Neutrophil (primary cell): Measurements from ENCODE around the gene STX8.

Experiments used
- H3K27ac ChIP-seq: fragments of 200-600 bp; sonication (generic); 2 replicates; pipeline ENCODE4 v1.5.1; 2016; ENCODE audit warnings: mild to moderate bottlenecking, moderate library complexity
- H3K27me3 ChIP-seq: fragments of 200-600 bp; sonication (generic); 2 replicates; pipeline ENCODE4 v1.6.0; 2016; ENCODE audit warnings: mild to moderate bottlenecking
- H3K36me3 ChIP-seq: fragments of 200-600 bp; sonication (generic); 2 replicates; pipeline ENCODE4 v1.5.1; 2017
- H3K4me1 ChIP-seq, 2 experiments: fragments of 200-600 bp in 1 of 2; sonication (generic) in 1 of 2; 1 replicate in 1 of 2; 2 replicates in 1 of 2; pipeline versions ENCODE4 v1.5.1 to v1.6.1; 2013 to 2016; ENCODE audit warnings: low read depth in 1 of 2, low read length in 1 of 2, mild to moderate bottlenecking in 1 of 2, moderate library complexity in 1 of 2; ENCODE audit not compliant: control insufficient read depth in 1 of 2, insufficient read depth in 1 of 2
- H3K4me3 ChIP-seq, 2 experiments: fragments of 200-600 bp in 1 of 2; sonication (generic) in 1 of 2; 1 replicate in 1 of 2; 2 replicates in 1 of 2; pipeline ENCODE4 v1.5.1; 2013 to 2016; ENCODE audit warnings: low read depth in 1 of 2, low read length in 1 of 2, mild to moderate bottlenecking in 1 of 2, moderate library complexity in 1 of 2
- H3K9me3 ChIP-seq: fragments of 200-600 bp; sonication (generic); 2 replicates; pipeline ENCODE4 v1.5.1; 2016
- TF ChIP-seq, protein P1 (sequence below): fragments of 200-600 bp; sonication (generic); IDR thresholded peaks from 2 replicates; pipeline ENCODE4 v1.5.1; 2016; ENCODE audit warnings: antibody characterized with exemption

The STX8 gene

DNA sequence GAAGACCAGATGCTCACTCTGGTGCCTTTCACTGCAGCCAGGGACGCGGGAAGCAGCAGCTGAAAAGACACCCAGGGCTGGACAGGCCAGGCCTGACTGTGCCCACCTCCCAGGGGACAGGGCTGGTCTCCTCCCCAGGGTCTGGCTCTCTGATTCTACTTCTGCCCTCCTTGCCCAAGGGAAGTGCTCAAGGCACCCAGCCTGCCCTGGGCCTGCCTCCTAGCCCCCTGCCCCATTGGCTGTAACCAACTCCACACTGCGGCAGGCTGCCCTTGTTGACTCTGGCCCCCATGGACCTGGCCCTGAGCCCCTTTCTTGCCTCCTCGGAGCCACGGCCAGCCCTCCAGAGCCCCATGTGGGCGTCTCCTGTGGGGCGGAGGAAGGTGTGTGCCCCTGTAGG, 341.9 kb downstream of the STX8 start:
- TF ChIP-seq, protein P1, sequence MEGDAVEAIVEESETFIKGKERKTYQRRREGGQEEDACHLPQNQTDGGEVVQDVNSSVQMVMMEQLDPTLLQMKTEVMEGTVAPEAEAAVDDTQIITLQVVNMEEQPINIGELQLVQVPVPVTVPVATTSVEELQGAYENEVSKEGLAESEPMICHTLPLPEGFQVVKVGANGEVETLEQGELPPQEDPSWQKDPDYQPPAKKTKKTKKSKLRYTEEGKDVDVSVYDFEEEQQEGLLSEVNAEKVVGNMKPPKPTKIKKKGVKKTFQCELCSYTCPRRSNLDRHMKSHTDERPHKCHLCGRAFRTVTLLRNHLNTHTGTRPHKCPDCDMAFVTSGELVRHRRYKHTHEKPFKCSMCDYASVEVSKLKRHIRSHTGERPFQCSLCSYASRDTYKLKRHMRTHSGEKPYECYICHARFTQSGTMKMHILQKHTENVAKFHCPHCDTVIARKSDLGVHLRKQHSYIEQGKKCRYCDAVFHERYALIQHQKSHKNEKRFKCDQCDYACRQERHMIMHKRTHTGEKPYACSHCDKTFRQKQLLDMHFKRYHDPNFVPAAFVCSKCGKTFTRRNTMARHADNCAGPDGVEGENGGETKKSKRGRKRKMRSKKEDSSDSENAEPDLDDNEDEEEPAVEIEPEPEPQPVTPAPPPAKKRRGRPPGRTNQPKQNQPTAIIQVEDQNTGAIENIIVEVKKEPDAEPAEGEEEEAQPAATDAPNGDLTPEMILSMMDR, result no peak

DNA sequence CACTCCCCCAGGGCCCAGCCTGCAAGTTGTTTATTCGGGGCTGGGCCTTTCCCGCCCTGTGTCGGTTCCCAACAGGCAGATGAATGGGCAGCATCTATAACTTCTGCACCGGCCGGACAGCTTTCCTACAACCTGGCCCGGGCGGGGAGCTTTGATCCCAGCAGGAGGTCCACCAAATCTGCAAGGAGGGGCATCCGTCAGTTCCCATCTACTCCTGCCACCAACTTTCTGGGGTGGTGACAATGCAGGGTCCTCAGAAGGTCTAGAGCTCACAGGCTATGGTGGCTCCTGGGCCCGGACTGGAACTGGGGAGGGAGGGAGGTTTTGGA, 342.4 kb downstream of the STX8 start:
- Histone ChIP-seq H3K4me1 (no peaks in the 10 kb centered on the region), H3K9me3 (no peaks in the 10 kb centered on the region), H3K36me3 (no peaks in the 10 kb centered on the region), H3K27ac (no peak overlapping the region), H3K4me3 (no peak overlapping the region), H3K27me3 (peaks cover 50% of the 10 kb centered on the region)
- TF ChIP-seq, protein P1, result no peak

More for the DNA sequence above, 341.9 kb downstream of the STX8 start:
- Histone ChIP-seq H3K36me3 (no peaks in the 10 kb centered on the region), H3K4me3 (no peak overlapping the region), H3K27ac (no peak overlapping the region), H3K27me3 (peaks cover 56% of the 10 kb centered on the region), H3K4me1 (no peaks in the 10 kb centered on the region), H3K9me3 (no peaks in the 10 kb centered on the region)

DNA sequence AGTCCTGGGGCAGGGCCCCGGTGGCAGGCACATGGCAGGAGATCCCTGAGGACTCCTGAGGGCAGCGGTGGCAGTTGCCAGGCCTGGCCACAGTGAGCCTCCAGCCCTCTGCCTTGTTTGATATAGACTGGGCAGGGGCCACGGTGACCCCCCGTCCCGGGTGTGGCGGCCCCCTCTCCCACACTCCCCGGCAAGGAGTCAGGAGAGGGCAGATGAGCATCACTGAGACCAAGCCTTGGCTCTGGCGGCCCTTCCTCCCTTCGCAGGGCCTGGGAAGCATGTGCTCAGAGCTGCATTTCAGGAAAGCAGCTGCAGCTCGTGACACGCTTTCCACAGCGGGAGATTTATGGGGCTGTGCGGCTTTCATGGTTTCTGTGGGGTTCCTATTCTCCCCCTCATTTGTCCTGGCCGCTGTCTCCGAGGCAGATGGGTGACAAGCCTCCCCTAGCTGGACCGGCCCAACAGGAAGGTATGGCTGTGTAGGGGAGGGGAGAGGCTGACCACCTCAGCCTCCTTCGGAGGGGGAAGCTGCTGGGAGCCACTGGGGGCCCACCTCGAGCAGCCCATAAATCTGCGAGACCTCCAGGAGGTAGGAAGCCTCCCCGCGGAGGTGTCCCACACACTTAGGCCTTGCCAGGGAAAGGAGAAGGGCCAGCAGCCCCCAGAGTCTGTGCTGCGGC, 342.9 kb downstream of the STX8 start:
- no peak overlapping the region for H3K27ac ChIP-seq
- no peaks in the 10 kb centered on the region for H3K36me3 ChIP-seq
- H3K27me3 ChIP-seq, result peaks cover 46% of the 10 kb centered on the region
- no peaks in the 10 kb centered on the region for H3K9me3 ChIP-seq
- no peak overlapping the region for H3K4me3 ChIP-seq
- H3K4me1 ChIP-seq, result no peaks in the 10 kb centered on the region
- TF ChIP-seq, protein P1, result no peak

DNA sequence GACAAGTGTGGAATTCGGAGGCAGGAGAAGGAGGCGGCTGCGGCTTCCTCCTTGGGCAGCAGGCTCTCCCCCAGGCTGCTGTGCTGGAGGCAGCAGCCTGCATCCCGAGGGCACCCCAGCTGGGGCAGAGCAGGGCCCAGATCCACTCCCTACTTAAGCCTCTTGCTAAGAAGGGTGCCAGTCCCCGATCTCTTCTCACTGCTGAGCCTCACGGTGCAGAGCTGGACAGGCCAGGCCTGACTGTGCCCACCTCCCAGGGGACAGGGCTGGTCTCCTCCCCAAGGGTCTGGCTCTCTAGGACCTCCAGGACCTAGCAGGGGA, 343.5 kb downstream of the STX8 start:
- Histone ChIP-seq H3K4me1 (no peaks in the 10 kb centered on the region), H3K9me3 (no peaks in the 10 kb centered on the region), H3K4me3 (no peak overlapping the region), H3K27me3 (peaks cover 46% of the 10 kb centered on the region), H3K36me3 (no peaks in the 10 kb centered on the region), H3K27ac (no peak overlapping the region)
- TF ChIP-seq, protein P1, result no peak

DNA sequence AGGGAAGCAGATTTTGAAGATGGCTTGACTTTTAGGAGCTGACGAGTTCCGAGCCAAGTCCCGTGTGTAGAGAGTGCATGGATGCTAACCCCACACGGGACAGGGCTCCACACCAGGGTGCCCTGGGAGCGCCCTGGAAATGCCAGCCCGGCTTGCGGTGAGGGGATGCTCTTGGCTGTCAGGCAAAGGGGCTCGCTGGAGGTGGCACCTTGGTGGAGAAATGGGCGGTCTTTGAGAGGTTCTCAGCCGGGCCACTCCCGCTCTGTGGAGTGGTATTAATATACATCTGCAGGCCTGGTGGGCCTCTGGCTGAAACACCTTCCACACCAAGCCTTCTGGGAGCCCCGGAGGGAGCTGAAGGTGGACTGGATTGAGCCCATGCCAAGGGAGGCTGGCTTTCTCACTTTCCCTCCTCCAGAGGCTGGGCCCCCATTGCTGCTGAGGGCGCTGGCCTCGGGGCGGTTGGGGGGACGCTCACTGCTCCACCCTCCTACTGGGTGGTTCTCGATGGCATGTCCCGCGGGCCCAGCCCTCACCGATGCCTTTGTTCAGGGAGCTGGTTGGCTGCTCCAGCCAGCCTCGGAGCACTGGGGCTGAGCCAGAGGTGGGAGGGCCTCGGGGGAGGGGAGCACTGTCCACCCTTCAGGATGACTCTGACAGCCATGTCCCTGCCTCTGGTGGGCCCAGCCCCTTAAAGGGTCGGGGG, 344.0 kb downstream of the STX8 start:
- H3K36me3 ChIP-seq, result no peaks in the 10 kb centered on the region
- H3K27ac ChIP-seq, result no peak overlapping the region
- no peaks in the 10 kb centered on the region for H3K4me1 ChIP-seq
- TF ChIP-seq, protein P1, result no peak
- no peaks in the 10 kb centered on the region for H3K9me3 ChIP-seq
- no peak overlapping the region for H3K4me3 ChIP-seq
- H3K27me3 ChIP-seq, result peaks cover 44% of the 10 kb centered on the region
